Heart left ventricle (tissue), 16 donors: ENCODE measurements around the gene KIF26B. TPM values are rescaled to one million over a fixed set of nuclear protein-coding genes. Genes with fewer than 3 reads are reported as not detected.
"Not testable (repeated sequence)": the region's sequence is repeated elsewhere in the genome, so short reads cannot be mapped to it uniquely, and the experiment has no call there.

Experiments used
- ATAC-seq, 4 donors: fragments of 200-7000 bp; cut with Tn5 transposase; one replicate each; pipeline ENCODE4 v1.9.1; 2020 to 2022; ENCODE audit warnings: moderate library complexity in 4 of 4, mild to moderate bottlenecking in 3 of 4, moderate number of reproducible peaks in 1 of 4
- DNase-seq, 5 donors: peaks; one replicate each; pipeline ENCODE4 v3.0.0-alpha.2; 2020
- H3K27ac ChIP-seq, 12 donors: fragments of 200-600 bp; sonication (generic) in 4 of 12; one replicate each; pipeline versions ENCODE4 v1.5.0 to v1.8.0; 2016 to 2022; ENCODE audit warnings: mild to moderate bottlenecking in 2 of 12
- H3K27me3 ChIP-seq, 9 donors: fragments of 200-600 bp; sonication (generic) in 2 of 9; one replicate each; pipeline versions ENCODE4 v1.5.1 to v1.8.0; 2016 to 2022; ENCODE audit warnings: mild to moderate bottlenecking in 3 of 9
- H3K36me3 ChIP-seq, 9 donors: fragments of 200-600 bp; sonication (generic) in 2 of 9; one replicate each; pipeline versions ENCODE4 v1.5.0 to v1.8.0; 2018 to 2022; ENCODE audit warnings: mild to moderate bottlenecking in 2 of 9
- H3K4me1 ChIP-seq, 12 donors: fragments of 200-600 bp; sonication (generic) in 4 of 12; one replicate each; pipeline versions ENCODE4 v1.5.0 to v1.8.0; 2016 to 2022; ENCODE audit warnings: mild to moderate bottlenecking in 3 of 12
- H3K4me3 ChIP-seq, 12 donors: fragments of 200-600 bp; sonication (generic) in 4 of 12; one replicate each; pipeline versions ENCODE4 v1.5.0 to v1.8.0; 2017 to 2022; ENCODE audit warnings: mild to moderate bottlenecking in 9 of 12, moderate library complexity in 4 of 12
- H3K9me3 ChIP-seq, 12 donors: fragments of 200-600 bp; sonication (generic) in 4 of 12; one replicate each; pipeline versions ENCODE4 v1.5.0 to v1.8.0; 2016 to 2022; ENCODE audit warnings: mild to moderate bottlenecking in 1 of 12
- CTCF ChIP-seq, 12 donors: fragments of 200-600 bp; sonication (generic) in 4 of 12; IDR thresholded peaks; one replicate each; pipeline versions ENCODE4 v1.5.0 to v1.8.0; 2018 to 2022; ENCODE audit warnings: antibody characterized with exemption in 12 of 12, mild to moderate bottlenecking in 5 of 12
- POLR2A ChIP-seq, 2 donors: fragments of 450-650 bp; IDR thresholded peaks; one replicate each; pipeline ENCODE4 v1.6.1; 2017; ENCODE audit warnings: antibody characterized with exemption in 2 of 2, mild to moderate bottlenecking in 2 of 2, moderate library complexity in 2 of 2
- WGBS, 4 donors: extraction: QIAGEN DNeasy Blood & Tissue Kit in 2 of 4; methylation state at CpG; one replicate each; pipeline versions ENCODE4 v1.1.5 to v1.1.7; 2013 to 2018; 5-methylcytosine and 5-hydroxymethylcytosine counted together
- intact Hi-C, 10 donors: fragments of 100-400 bp; cut with DNase I; formaldehyde crosslinking; loops; one replicate each; pipeline versions ENCODE4 v1.11.1 to v1.14.2; 2022
- polyA plus RNA-seq, 2 donors: library from polyadenylated mRNA; stranded (reverse); fragments of 200-250 nt; gene quantifications; one replicate each; pipeline ENCODE4 v1.2.3, GENCODE V29; 2013
- total RNA-seq, 9 donors: library from RNA; depleted of rRNA in 2 of 9; stranded (reverse); fragments of >200 nt in 2 of 9; fragmentation: NEBNext Ultra II Directional in 3 of 9; extraction: Animal tissue kit (Norgen Biotek cat#: 25700) in 3 of 9; gene quantifications; one replicate each; pipeline versions ENCODE4 v1.1.0 to v1.2.4, GENCODE V29; 2016 to 2023
- donor health status: ischemic (EF 13 %, LVEDD 7.1; RV severe dilation, severe dysfunction).
- donor health status: healthy with polysubstance abuse.
- donor health status: DM: no; HTN: yes; CAD: no.
- donor health status: DM: no; HTN: no; CAD: no.
- donor health status: ischemic (EF 25% LVEDD 6.9; RV normal size, moderate dysfunction).
- donor health status: ischemic (EF 25% LVEDD 5.7; RV mildly dilated, moderate dysfunction).
- donor health status: healthy.
- donor health status: DM: yes; HTN: yes; CAD: no.
- donor health status: ischemic (EF 35%, LVEDD 5.7; RV mildly dilated, moderate dysfunction).
- donor health status: nonischemic (EF 11% LVEDD 7.7; RV severe dilation, severe dysfunction).
- donor health status: DM: yes; HTN: yes; CAD: no.
- donor health status: PGD.
- donor health status: ischemic (EF 29% LVEDD 5.4; RV normal size, mild dysfunction).
- donor health status: nonischemic (EF 23%, LVEDD 6.1; RV moderate dilation, normal function).

KIF26B gene
- total and polyA plus RNA-seq, 11 donors: 1.2 to 7.0 (median 2.3) TPM

- DNase-seq (no peak), ATAC-seq (no peak)
- Histone ChIP-seq H3K4me3 (no peak overlapping the region), H3K9me3 (peaks cover 0 to 6% (median 0%) of the 10 kb centered on the region in 12 donors), H3K27ac (no peak overlapping the region), H3K36me3 (no peaks in the 10 kb centered on the region), H3K27me3 (no peaks in the 10 kb centered on the region), H3K4me1 (no peaks in the 10 kb centered on the region)
- TF ChIP-seq POLR2A (IDR thresholded peaks at IDR 0.05): no peak
- TF ChIP-seq CTCF (IDR thresholded peaks at IDR 0.05): no peak
- 89 to 96% (median 95%) methylated on average over 14 to 18 of the region's 18 CpGs for WGBS, 4 donors
- intact Hi-C loops: no loop called here
Observed at GRCh38 chr1:245671966-245672767, 517.4 kb downstream of the KIF26B start.

- H3K27ac ChIP-seq, ATAC-seq, H3K27me3 ChIP-seq, H3K9me3 ChIP-seq, intact Hi-C loops, H3K36me3 ChIP-seq, H3K4me3 ChIP-seq, DNase-seq, H3K4me1 ChIP-seq: not testable (repeated sequence)
- WGBS, 4 donors: 89 to 97% (median 93%) methylated on average over 27 to 41 of the region's 41 CpGs
Observed at GRCh38 chr1:245672836-245673656, 518.3 kb downstream of the KIF26B start.

GRCh38 chr1:245673881-245674414, 519.2 kb downstream of the KIF26B start:
- intact Hi-C loops: no loop called here
- ATAC-seq: no peak
- 40 to 50% (median 46%) methylated on average over 2 of the region's 2 CpGs for whole genome bisulfite sequencing, 4 donors

More at GRCh38 chr1:245673881-245674414, 519.2 kb downstream of the KIF26B start:
- TF ChIP-seq POLR2A (IDR thresholded peaks at IDR 0.05) (no peak), CTCF (IDR thresholded peaks at IDR 0.05) (no peak)
- no peak overlapping the region for H3K4me3 ChIP-seq
- H3K36me3 ChIP-seq: no peaks in the 10 kb centered on the region
- H3K27me3 ChIP-seq: no peaks in the 10 kb centered on the region
- H3K27ac ChIP-seq: no peak overlapping the region
- H3K9me3 ChIP-seq: peaks cover 0 to 6% (median 0%) of the 10 kb centered on the region in 12 donors
- H3K4me1 ChIP-seq: no peaks in the 10 kb centered on the region
- DNase-seq: no peak
